ENCODE results near the gene TEDC1. TPM values are rescaled to one million over a fixed set of nuclear protein-coding genes. Genes with fewer than 3 reads are reported as not detected.

The TEDC1 gene
- total RNA-seq, 3 donors from 2014 or later = 4.9 to 7.8 (median 6.7) TPM

GRCh38 chr14:105494606-105494929 is 3.5 kb downstream of the TEDC1 start:
- TF ChIP-seq POLR2A (IDR thresholded peaks at IDR 0.05) = no peak
- no peak for TF ChIP-seq POLR2AphosphoS5 (IDR thresholded peaks at IDR 0.05)
- TF ChIP-seq, protein P1, sequence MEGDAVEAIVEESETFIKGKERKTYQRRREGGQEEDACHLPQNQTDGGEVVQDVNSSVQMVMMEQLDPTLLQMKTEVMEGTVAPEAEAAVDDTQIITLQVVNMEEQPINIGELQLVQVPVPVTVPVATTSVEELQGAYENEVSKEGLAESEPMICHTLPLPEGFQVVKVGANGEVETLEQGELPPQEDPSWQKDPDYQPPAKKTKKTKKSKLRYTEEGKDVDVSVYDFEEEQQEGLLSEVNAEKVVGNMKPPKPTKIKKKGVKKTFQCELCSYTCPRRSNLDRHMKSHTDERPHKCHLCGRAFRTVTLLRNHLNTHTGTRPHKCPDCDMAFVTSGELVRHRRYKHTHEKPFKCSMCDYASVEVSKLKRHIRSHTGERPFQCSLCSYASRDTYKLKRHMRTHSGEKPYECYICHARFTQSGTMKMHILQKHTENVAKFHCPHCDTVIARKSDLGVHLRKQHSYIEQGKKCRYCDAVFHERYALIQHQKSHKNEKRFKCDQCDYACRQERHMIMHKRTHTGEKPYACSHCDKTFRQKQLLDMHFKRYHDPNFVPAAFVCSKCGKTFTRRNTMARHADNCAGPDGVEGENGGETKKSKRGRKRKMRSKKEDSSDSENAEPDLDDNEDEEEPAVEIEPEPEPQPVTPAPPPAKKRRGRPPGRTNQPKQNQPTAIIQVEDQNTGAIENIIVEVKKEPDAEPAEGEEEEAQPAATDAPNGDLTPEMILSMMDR (IDR thresholded peaks at IDR 0.05) = no peak
- intact Hi-C loops (cut with DNase I; ENCODE audit: low total_unique reads) = no loop called here
- Histone ChIP-seq H3K4me3 (no peak overlapping the region), H3K27ac (no peak overlapping the region), H3K36me3 (no peaks in the 10 kb centered on the region), H3K9me3 (no peaks in the 10 kb centered on the region), H3K27me3 (no peaks in the 10 kb centered on the region), H3K4me1 (peaks cover 3 to 10% of the 10 kb centered on the region in 2 donors)
- DNase-seq (ENCODE audit: low spot score in 2 of 2) = no peak

- H3K27me3 ChIP-seq = no peaks in the 10 kb centered on the region
- peak overlapping the region in 1 of 3 donors; percentile 15 for H3K4me3 ChIP-seq
- H3K27ac ChIP-seq = peak overlapping the region; percentile 8 to 63
- no peaks in the 10 kb centered on the region for H3K9me3 ChIP-seq
- peak in 1 of 2 donors; percentile 30 for DNase-seq (ENCODE audit: low spot score in 2 of 2)
- peaks cover 3 to 13% of the 10 kb centered on the region in 2 donors for H3K4me1 ChIP-seq
- no peaks in the 10 kb centered on the region for H3K36me3 ChIP-seq
- intact Hi-C loops (cut with DNase I; ENCODE audit: low total_unique reads) = no loop called here
- TF ChIP-seq POLR2AphosphoS5 (IDR thresholded peaks at IDR 0.05) = no peak
- no peak for TF ChIP-seq POLR2A (IDR thresholded peaks at IDR 0.05)
- TF ChIP-seq, protein P1 (IDR thresholded peaks at IDR 0.05) = no peak
Observed at GRCh38 chr14:105495101-105495989, 4.3 kb downstream of the TEDC1 start.

GRCh38 chr14:105495990-105496830 is 5.2 kb downstream of the TEDC1 start:
- TF ChIP-seq POLR2A (IDR thresholded peaks at IDR 0.05) (no peak), POLR2AphosphoS5 (IDR thresholded peaks at IDR 0.05) (no peak)
- TF ChIP-seq, protein P1 (IDR thresholded peaks at IDR 0.05) = no peak
- peak overlapping the region in 1 of 3 donors; percentile 15 for H3K4me3 ChIP-seq
- peak overlapping the region; percentile 8 to 63 for H3K27ac ChIP-seq
- no peaks in the 10 kb centered on the region for H3K27me3 ChIP-seq
- intact Hi-C loops (cut with DNase I; ENCODE audit: low total_unique reads) = no loop called here
- H3K36me3 ChIP-seq = no peaks in the 10 kb centered on the region
- DNase-seq (ENCODE audit: low spot score in 2 of 2) = no peak
- no peaks in the 10 kb centered on the region for H3K9me3 ChIP-seq
- peaks cover 3 to 13% of the 10 kb centered on the region in 2 donors for H3K4me1 ChIP-seq

DNA sequence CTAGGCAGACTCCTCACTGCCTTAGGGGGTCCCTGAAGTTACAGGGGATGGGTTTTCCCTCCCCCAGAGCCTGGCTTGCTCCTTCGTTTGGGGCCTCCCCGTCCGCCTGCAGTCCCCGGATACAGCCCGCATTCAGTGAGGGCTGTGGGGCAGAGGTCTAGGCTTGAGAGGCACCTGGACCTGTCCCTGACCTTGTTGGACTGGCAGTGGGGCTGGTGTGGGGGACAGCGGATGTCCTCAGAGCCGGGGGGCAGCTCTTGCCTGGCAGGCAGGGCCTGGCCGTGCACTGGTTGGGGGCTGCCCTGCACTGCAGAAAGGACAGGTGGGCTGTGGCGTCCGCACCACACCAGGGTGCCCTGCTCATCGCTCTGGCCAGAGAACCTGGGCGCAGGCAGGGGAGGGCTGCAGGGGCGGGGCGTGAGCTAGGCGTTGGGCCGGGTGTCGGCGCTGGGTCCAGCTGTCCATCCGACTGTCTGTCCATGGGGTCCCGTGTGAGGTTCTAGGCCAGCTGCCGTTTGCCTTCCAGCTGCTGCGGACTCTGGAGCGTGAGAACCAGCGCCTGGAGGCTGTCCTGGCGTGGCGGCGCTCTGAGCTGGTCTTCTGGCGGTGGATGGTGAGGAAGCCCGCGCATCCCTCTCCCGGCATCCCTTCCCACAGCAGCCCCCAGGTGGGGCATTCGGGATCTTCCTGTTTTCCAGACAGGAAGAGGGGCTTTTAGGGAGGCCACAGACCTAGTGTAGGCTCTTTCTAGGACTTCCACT is 6.0 kb downstream of the TEDC1 start:
- no peak for DNase-seq (ENCODE audit: low spot score in 2 of 2)

More for the DNA sequence above, 6.0 kb downstream of the TEDC1 start:
- intact Hi-C loops (cut with DNase I; ENCODE audit: low total_unique reads) = no loop called here
- peaks cover 3 to 13% of the 10 kb centered on the region in 2 donors for H3K4me1 ChIP-seq
- H3K4me3 ChIP-seq = no peak overlapping the region
- no peaks in the 10 kb centered on the region for H3K36me3 ChIP-seq
- no peaks in the 10 kb centered on the region for H3K27me3 ChIP-seq
- TF ChIP-seq, protein P1 (IDR thresholded peaks at IDR 0.05) = no peak
- TF ChIP-seq POLR2AphosphoS5 (IDR thresholded peaks at IDR 0.05) = no peak
- no peak for TF ChIP-seq POLR2A (IDR thresholded peaks at IDR 0.05)
- no peak overlapping the region for H3K27ac ChIP-seq
- H3K9me3 ChIP-seq = no peaks in the 10 kb centered on the region

Measured in breast epithelium (tissue), 4 donors.